DOHH2 (cell line): Measurements from ENCODE around the gene RAD17.
"Not testable (repeated sequence)": the region's sequence is repeated elsewhere in the genome, so short reads cannot be mapped to it uniquely, and the experiment has no call there.

Experiments
- H3F3A ChIP-seq: fragments of 200-600 bp; sonication (generic), shearing (Covaris generic); 2 replicates; pipeline ENCODE4 v1.6.0; 2016; ENCODE audit warnings: antibody characterized with exemption, mild to moderate bottlenecking; ENCODE audit not compliant: control insufficient read depth, insufficient read depth
- H3K27ac ChIP-seq: fragments of 200-600 bp; sonication (generic); 2 replicates; pipeline ENCODE4 v1.5.1; 2014; ENCODE audit warnings: low read depth, mild to moderate bottlenecking, low read length, moderate library complexity
- H3K27me3 ChIP-seq: fragments of 200-600 bp; sonication (generic); 2 replicates; pipeline ENCODE4 v1.6.1; 2014; ENCODE audit warnings: mild to moderate bottlenecking, low read length, mixed read lengths; ENCODE audit not compliant: control insufficient read depth
- H3K36me3 ChIP-seq: fragments of 200-600 bp; sonication (generic); 2 replicates; pipeline ENCODE4 v1.6.1; 2014; ENCODE audit warnings: mild to moderate bottlenecking, low read length, moderate library complexity, mixed read lengths; ENCODE audit not compliant: control insufficient read depth
- H3K4me1 ChIP-seq: fragments of 200-600 bp; sonication (generic); 2 replicates; pipeline ENCODE4 v1.6.1; 2014; ENCODE audit warnings: mild to moderate bottlenecking, low read length, mixed read lengths; ENCODE audit not compliant: control insufficient read depth
- H3K4me2 ChIP-seq: fragments of 200-600 bp; sonication (generic); 2 replicates; pipeline ENCODE4 v1.6.0; 2014; ENCODE audit warnings: mild to moderate bottlenecking, low read length, moderate library complexity
- H3K4me3 ChIP-seq: fragments of 200-600 bp; sonication (generic); 2 replicates; pipeline ENCODE4 v1.5.1; 2014; ENCODE audit warnings: mild to moderate bottlenecking, low read length, mixed read lengths
- H3K79me2 ChIP-seq: fragments of 200-600 bp; sonication (generic); 2 replicates; pipeline ENCODE4 v1.6.1; 2014; ENCODE audit warnings: mild to moderate bottlenecking, low read length, mixed read lengths; ENCODE audit not compliant: control insufficient read depth
- H3K9me2 ChIP-seq: fragments of 200-600 bp; sonication (generic); replicated peaks from 2 replicates; pipeline ENCODE4 v1.6.1; 2014; ENCODE audit warnings: mild to moderate bottlenecking, low read length, mixed read lengths; ENCODE audit not compliant: control insufficient read depth
- H3K9me3 ChIP-seq: fragments of 200-600 bp; sonication (generic); 2 replicates; pipeline ENCODE4 v1.6.1; 2014; ENCODE audit warnings: antibody characterized with exemption, low read length, mixed read lengths; ENCODE audit not compliant: control insufficient read depth, insufficient read depth
- H4K20me1 ChIP-seq: fragments of 200-600 bp; sonication (generic); 2 replicates; pipeline ENCODE4 v1.6.0; 2014; ENCODE audit warnings: low read depth, mild to moderate bottlenecking, antibody characterized with exemption, low read length, moderate library complexity; ENCODE audit not compliant: control insufficient read depth, insufficient read depth
- EZH2phosphoT487 ChIP-seq: fragments of 200-600 bp; sonication (generic); IDR thresholded peaks from 2 replicates; pipeline ENCODE4 v1.6.1; 2017; ENCODE audit warnings: borderline replicate concordance, mild to moderate bottlenecking, antibody characterized with exemption, low read length, moderate library complexity, mixed read lengths
- TF ChIP-seq, protein P1 (sequence below): fragments of 200-600 bp; sonication (generic); IDR thresholded peaks from one replicate; pipeline ENCODE4 v1.5.1; 2014; ENCODE audit warnings: antibody characterized with exemption, mild to moderate bottlenecking, low read depth, low read length; ENCODE audit not compliant: poor library complexity, severe bottlenecking

RAD17 gene

DNA sequence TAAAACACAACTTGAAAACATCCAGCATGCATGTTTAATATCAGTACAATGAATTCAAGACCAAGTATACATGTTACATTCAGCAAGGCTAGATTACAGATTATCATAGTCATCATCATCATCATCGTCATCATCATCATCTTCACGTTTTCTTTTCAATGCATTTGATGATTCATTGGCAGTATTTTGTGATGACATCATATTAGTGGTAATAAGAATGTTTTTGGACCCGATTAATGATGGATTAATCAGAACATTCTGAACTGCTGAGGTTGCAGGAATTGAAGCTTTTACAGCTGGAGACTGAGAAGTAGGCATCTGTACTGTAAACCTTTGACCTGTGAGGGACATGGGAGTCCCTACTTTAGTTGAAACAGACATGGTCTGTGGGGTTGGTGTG lies 4.8 kb upstream of the RAD17 start:
- H3K9me2 ChIP-seq: no peaks in the 10 kb centered on the region
- peaks cover 81% of the 10 kb centered on the region for H3K36me3 ChIP-seq
- peaks cover 19% of the 10 kb centered on the region; the same call in 1 of the 2 replicates for H4K20me1 ChIP-seq

DNA sequence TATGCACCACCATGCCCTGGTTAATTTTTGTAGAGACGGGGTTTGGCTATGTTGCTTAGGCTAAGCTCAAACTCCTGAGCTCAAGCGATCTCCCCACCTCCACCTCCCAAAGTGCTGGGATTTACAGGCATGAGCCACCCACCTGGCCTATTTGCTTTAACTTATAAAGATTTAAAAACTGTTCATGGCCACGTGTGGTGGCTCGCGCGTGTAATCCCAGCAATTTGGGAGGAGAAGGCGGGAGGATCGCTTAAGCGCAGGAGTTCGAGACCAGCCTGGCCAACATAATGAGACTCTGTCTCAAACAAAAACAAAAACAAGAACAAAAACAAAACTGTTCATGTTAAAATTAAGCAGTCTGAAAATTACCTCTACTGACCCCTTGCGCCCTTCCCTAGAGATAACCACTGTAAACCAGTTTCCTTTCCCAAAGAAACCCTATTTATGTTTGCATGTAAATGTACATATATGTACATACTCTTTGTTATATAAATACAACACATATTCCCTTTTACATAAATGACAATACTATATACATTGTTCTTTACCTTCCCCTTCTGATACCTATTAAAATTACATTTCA lies 1.8 kb upstream of the RAD17 start:
- Histone ChIP-seq H3K4me3 (peak overlapping the region; percentile 85), H4K20me1 (peaks cover 19% of the 10 kb centered on the region; the same call in 1 of the 2 replicates), H3K9me2 (no peaks in the 10 kb centered on the region), H3K4me1 (peaks cover 40% of the 10 kb centered on the region), H3K4me2 (peak overlapping the region; percentile 97), H3K27ac (peak overlapping the region; percentile 98), H3K27me3 (no peaks in the 10 kb centered on the region), H3K79me2 (peaks cover 100% of the 10 kb centered on the region), H3K9me3 (no peaks in the 10 kb centered on the region), H3F3A (peaks cover 14% of the 10 kb centered on the region), H3K36me3 (peaks cover 78% of the 10 kb centered on the region)
- TF ChIP-seq, protein P1, sequence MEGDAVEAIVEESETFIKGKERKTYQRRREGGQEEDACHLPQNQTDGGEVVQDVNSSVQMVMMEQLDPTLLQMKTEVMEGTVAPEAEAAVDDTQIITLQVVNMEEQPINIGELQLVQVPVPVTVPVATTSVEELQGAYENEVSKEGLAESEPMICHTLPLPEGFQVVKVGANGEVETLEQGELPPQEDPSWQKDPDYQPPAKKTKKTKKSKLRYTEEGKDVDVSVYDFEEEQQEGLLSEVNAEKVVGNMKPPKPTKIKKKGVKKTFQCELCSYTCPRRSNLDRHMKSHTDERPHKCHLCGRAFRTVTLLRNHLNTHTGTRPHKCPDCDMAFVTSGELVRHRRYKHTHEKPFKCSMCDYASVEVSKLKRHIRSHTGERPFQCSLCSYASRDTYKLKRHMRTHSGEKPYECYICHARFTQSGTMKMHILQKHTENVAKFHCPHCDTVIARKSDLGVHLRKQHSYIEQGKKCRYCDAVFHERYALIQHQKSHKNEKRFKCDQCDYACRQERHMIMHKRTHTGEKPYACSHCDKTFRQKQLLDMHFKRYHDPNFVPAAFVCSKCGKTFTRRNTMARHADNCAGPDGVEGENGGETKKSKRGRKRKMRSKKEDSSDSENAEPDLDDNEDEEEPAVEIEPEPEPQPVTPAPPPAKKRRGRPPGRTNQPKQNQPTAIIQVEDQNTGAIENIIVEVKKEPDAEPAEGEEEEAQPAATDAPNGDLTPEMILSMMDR: no peak
- no peak for TF ChIP-seq EZH2phosphoT487

More for the DNA sequence above, 4.8 kb upstream of the RAD17 start:
- Histone ChIP-seq H3K27ac (peak overlapping the region; percentile 18; the same call in 1 of the 2 replicates), H3K27me3 (no peaks in the 10 kb centered on the region), H3K4me1 (peaks cover 37% of the 10 kb centered on the region), H3F3A (peaks cover 10% of the 10 kb centered on the region), H3K4me3 (no peak overlapping the region), H3K9me3 (no peaks in the 10 kb centered on the region), H3K79me2 (peaks cover 100% of the 10 kb centered on the region), H3K4me2 (peak overlapping the region; percentile 9; the same call in 1 of the 2 replicates)
- TF ChIP-seq, protein P1: no peak
- TF ChIP-seq EZH2phosphoT487: no peak

DNA sequence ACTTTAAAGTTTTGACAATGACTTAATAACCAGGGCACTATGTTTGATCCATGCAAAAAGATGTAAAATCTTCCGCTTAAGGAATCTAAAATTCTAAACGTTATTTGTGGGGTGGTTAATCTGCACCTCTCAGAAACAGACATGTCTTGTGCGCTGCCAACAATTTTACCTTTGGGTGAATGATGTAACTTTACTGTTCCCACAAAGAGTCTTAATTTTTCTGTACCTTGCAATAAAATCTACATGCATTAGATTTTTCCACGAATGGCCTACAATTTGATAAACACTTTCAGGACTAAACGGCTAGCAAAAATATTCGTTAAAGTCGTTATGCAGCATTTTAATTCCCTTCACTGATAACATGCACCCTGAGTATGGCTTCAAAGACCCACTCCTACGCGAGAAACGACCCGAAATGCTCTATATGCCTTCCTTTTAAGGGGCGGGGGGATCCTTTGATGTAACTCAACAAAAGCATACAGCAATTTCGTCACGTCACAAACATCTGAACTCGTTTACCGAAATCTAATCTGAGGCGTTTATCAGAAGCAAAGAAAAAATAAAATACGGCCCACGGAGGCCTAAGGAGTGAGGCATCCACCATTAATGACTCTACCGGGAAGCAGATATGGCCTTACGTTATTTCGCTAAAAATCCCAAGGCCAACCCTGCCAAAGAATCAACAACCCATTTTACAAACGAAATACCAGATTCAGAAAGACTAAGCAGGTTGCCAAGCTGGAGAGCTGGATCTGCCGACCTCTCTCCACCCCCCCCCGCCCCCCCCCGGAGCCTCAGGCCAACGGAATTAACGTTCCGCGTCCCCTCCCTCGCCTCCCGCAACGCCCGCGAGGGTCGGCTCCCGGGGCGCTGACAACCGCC lies 919 bp upstream of the RAD17 start:
- Histone ChIP-seq H3K4me1 (peaks cover 48% of the 10 kb centered on the region), H3K27ac (peak overlapping the region; percentile 98), H3K9me2 (no peaks in the 10 kb centered on the region), H3K79me2 (peaks cover 99% of the 10 kb centered on the region), H3K9me3 (no peaks in the 10 kb centered on the region), H3K36me3 (peaks cover 73% of the 10 kb centered on the region), H3K4me3 (peak overlapping the region; percentile 85), H4K20me1 (peaks cover 19% of the 10 kb centered on the region; the same call in 1 of the 2 replicates), H3F3A (peaks cover 15% of the 10 kb centered on the region), H3K27me3 (no peaks in the 10 kb centered on the region), H3K4me2 (peak overlapping the region; percentile 97)
- no peak for TF ChIP-seq EZH2phosphoT487
- TF ChIP-seq, protein P1: no peak

DNA sequence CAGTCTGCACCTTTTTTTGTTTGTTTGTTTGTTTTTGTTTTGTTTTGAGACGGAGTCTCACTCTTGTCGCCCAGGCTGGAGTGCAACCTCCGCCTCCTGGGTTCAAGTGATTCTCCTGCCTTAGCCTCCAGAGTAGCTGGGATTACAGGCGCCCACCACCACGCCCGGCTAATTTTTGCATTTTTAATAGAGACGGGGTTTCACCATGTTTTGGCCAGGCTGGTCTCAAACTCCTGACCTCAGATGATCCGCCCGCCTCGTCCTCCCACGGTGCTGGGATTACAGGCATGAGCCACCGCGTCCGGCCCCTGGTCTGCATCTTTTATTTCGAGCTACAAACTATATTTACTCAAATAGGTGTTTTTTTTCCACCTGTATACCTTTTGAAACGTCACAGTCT lies 717 bp downstream of the RAD17 start:
- H3K36me3 ChIP-seq: peaks cover 68% of the 10 kb centered on the region
- peak overlapping the region; percentile 97 for H3K4me2 ChIP-seq
- H3F3A ChIP-seq: peaks cover 24% of the 10 kb centered on the region
- H3K9me3 ChIP-seq, H3K27me3 ChIP-seq, H3K9me2 ChIP-seq: not testable (repeated sequence)
- H3K4me1 ChIP-seq: peaks cover 51% of the 10 kb centered on the region
- peak overlapping the region; percentile 98 for H3K27ac ChIP-seq
- H3K4me3 ChIP-seq: peak overlapping the region; percentile 85
- peaks cover 96% of the 10 kb centered on the region for H3K79me2 ChIP-seq
- H4K20me1 ChIP-seq: peaks cover 13% of the 10 kb centered on the region; the same call in 1 of the 2 replicates
